ENCODE results near the gene PROM1. TPM values are rescaled to one million over a fixed set of nuclear protein-coding genes. Genes with fewer than 3 reads are reported as not detected.

Gene PROM1
- total and polyA plus RNA-seq, 2 of the 4 experiments (the other 2 are of a cell fraction) = not detected

- Histone ChIP-seq H3K4ac (ENCODE audit: low read depth, low read length) (no peak overlapping the region), H3K23ac (ENCODE audit: low read depth, low read length) (no peak overlapping the region), H2AFZ (replicated peaks; ENCODE audit: low read length, poor library complexity) (no peak overlapping the region), H3K79me1 (ENCODE audit: low read depth in 1 of 2, low read length in 2 of 2) (no peaks in the 10 kb centered on the region), H3K18ac (ENCODE audit: low read depth, low read length) (no peak overlapping the region), H3K9ac (ENCODE audit: low read depth, low read length) (no peak overlapping the region), H4K5ac (ENCODE audit: low read depth, low read length) (no peak overlapping the region), H2BK120ac (ENCODE audit: low read depth, low read length) (no peak overlapping the region), H3K9me1 (ENCODE audit: insufficient read depth, low read length) (no peaks in the 10 kb centered on the region), H2AK9ac (replicated peaks; ENCODE audit: low read depth, low read length, poor library complexity) (no peak overlapping the region), H3K36me3 (ENCODE audit: control insufficient read depth, insufficient read depth, low read length) (no peaks in the 10 kb centered on the region), H4K8ac (ENCODE audit: low read depth in 2 of 2, low read length in 2 of 2) (no peak overlapping the region), H4K91ac (ENCODE audit: insufficient read depth, low read depth, low read length) (no peak overlapping the region), H3K56ac (ENCODE audit: extremely low read depth, insufficient read depth, low read length) (no peak overlapping the region), H2BK20ac (ENCODE audit: low read depth, low read length) (no peak overlapping the region), H3K4me3 (ENCODE audit: insufficient read depth, low read depth, low read length) (no peak overlapping the region), H2AK5ac (ENCODE audit: low read depth, low read length) (no peak overlapping the region), H3K4me1 (ENCODE audit: control insufficient read depth, insufficient read depth, low read length) (no peaks in the 10 kb centered on the region), H3K27ac (ENCODE audit: insufficient read depth, low read length) (no peak overlapping the region), H3K27me3 (ENCODE audit: control insufficient read depth, insufficient read depth, low read length) (peaks cover 38% of the 10 kb centered on the region), H3K4me2 (ENCODE audit: low read depth, low read length) (no peak overlapping the region), H3K9me3 (ENCODE audit: control insufficient read depth, insufficient read depth, low read length) (no peaks in the 10 kb centered on the region), H3K14ac (replicated peaks; ENCODE audit: low read depth, low read length) (no peak overlapping the region), H2BK5ac (ENCODE audit: low read depth, low read length, poor library complexity, severe bottlenecking) (no peak overlapping the region), H2BK15ac (ENCODE audit: low read depth, low read length) (no peak overlapping the region), H4K20me1 (ENCODE audit: insufficient read depth, low read length) (no peaks in the 10 kb centered on the region)
- no peak for TF ChIP-seq RCOR1 (IDR thresholded peaks at IDR 0.05; ENCODE audit: insufficient replicate concordance, low read length)
- no peak for TF ChIP-seq CHD1 (IDR thresholded peaks at IDR 0.05; ENCODE audit: low read depth, low read length)
- ATAC-seq (ENCODE audit: low read depth) (no peak), DNase-seq (no peak)
- BruUV-seq (replicated peaks) = no TSS peak
- 67% methylated on average over 1 of the region's 5 CpGs; no CpG with 5 or more reads in 1 of the 2 experiments for WGBS, 2 experiments (ENCODE audit: extremely low coverage in 2 of 2, insufficient read length in 1 of 2)
- POLR2A ChIA-PET (ENCODE audit: unreplicated experiment) = no interaction called here
- intact Hi-C loops (cut with micrococcal nuclease) (no loop called here), dilution Hi-C loops (cut with HindIII; ENCODE audit: low sequenced_read_pairs, unreplicated experiment) (no loop called here), in situ Hi-C loops (cut with MboI; ENCODE audit: low sequenced_read_pairs) (no loop called here)
- CTCF ChIA-PET = no interaction called here
Observed at GRCh38 chr4:16122784-16123183, 39.0 kb upstream of the PROM1 start.
